ENCODE results near the gene RTN4RL2. TPM values are rescaled to one million over a fixed set of nuclear protein-coding genes. Genes with fewer than 3 reads are reported as not detected.

The RTN4RL2 gene
- total RNA-seq, 1 experiment from 2014 or later: 7.0 TPM

DNA sequence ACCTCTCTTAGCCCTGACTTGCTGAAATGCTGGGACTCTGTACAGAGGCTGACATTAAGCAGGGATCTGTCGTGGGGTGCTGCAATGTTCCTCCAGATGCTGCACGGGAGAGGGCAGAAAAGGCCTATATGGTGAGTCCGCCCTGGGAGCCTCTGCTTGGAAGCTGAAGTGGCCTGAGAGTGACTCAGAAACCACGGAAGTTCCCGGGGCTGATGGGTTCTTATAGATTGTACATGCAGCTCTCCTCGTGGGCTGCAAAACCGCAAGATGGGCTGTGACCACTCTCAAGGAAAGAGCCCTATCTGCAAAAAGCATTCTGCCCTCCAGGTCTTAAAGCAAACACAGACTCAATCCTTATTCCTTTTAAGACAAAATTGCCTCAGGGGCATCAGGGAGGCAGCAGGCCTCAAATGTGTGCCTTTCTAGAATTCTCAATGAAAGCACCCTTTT, 27.6 kb upstream of the RTN4RL2 start:
- peaks cover 45% of the 10 kb centered on the region for H3K27me3 Mint-ChIP-seq (ENCODE audit: low read depth)

More for the DNA sequence above, 27.6 kb upstream of the RTN4RL2 start:
- Histone ChIP-seq H3T11ph (ENCODE audit: low read length) (no peak overlapping the region), H4K20me1 (ENCODE audit: control insufficient read depth, insufficient read depth, insufficient read length) (no peaks in the 10 kb centered on the region), H3K4ac (ENCODE audit: low read depth, low read length) (no peak overlapping the region), H2AK5ac (ENCODE audit: insufficient read length, low read length) (no peak overlapping the region), H2BK12ac (ENCODE audit: insufficient read length, low read depth, low read length) (no peak overlapping the region), H2BK120ac (ENCODE audit: low read depth, low read length, poor library complexity, severe bottlenecking) (no peak overlapping the region), H2BK5ac (ENCODE audit: insufficient read length, low read length) (no peak overlapping the region), H3K79me2 (ENCODE audit: insufficient read depth, low read length) (no peaks in the 10 kb centered on the region), H3K23ac (ENCODE audit: insufficient read length, low read depth, low read length) (no peak overlapping the region), H3K56ac (ENCODE audit: insufficient read length, low read depth, low read length) (no peak overlapping the region), H3K9me3 (ENCODE audit: control insufficient read depth, low read depth, low read length) (no peaks in the 10 kb centered on the region), H3K27ac (ENCODE audit: insufficient read length, low read depth, low read length) (no peak overlapping the region), H3K4me1 (ENCODE audit: insufficient read depth, low read length) (no peaks in the 10 kb centered on the region), H3K9ac (ENCODE audit: extremely low read depth, insufficient read length, low read length) (no peak overlapping the region), H2AFZ (ENCODE audit: low read length) (no peak overlapping the region), H2BK20ac (ENCODE audit: low read depth, low read length, poor library complexity, severe bottlenecking) (no peak overlapping the region), H4K8ac (replicated peaks; ENCODE audit: insufficient read length, low read depth, low read length) (no peak overlapping the region), H3K18ac (ENCODE audit: insufficient read length, low read depth, low read length) (no peak overlapping the region), H4K91ac (ENCODE audit: insufficient read length, low read depth, low read length) (no peak overlapping the region), H3K79me1 (ENCODE audit: insufficient read depth, low read depth, low read length, poor library complexity, severe bottlenecking) (no peaks in the 10 kb centered on the region), H3K4me2 (ENCODE audit: insufficient read depth, insufficient read length, low read length) (no peak overlapping the region), H3K14ac (ENCODE audit: insufficient read depth, low read length) (no peak overlapping the region), H4K5ac (ENCODE audit: insufficient read length, low read depth, low read length) (no peak overlapping the region), H2BK15ac (ENCODE audit: low read depth, low read length) (no peak overlapping the region), H3K23me2 (ENCODE audit: insufficient read length, low read depth, low read length, poor library complexity, severe bottlenecking) (no peaks in the 10 kb centered on the region), H3K27me3 (ENCODE audit: insufficient read depth, low read length) (peaks cover 3% of the 10 kb centered on the region; the same call in 1 of the 2 replicates)
- Mint-ChIP-seq H3K27ac (no peak overlapping the region; a peak in 1 of 7 replicates), H3K36me3 (ENCODE audit: insufficient read depth in 1 of 3, low read depth in 3 of 3) (no peaks in the 10 kb centered on the region), H3K4me3 (no peak overlapping the region), H3K4me1 (peaks cover 4 to 6% of the 10 kb centered on the region in 2 experiments; a peak in 2 of 4 replicates), H3K9me3 (no peaks in the 10 kb centered on the region)
- TF ChIP-seq, protein P1, sequence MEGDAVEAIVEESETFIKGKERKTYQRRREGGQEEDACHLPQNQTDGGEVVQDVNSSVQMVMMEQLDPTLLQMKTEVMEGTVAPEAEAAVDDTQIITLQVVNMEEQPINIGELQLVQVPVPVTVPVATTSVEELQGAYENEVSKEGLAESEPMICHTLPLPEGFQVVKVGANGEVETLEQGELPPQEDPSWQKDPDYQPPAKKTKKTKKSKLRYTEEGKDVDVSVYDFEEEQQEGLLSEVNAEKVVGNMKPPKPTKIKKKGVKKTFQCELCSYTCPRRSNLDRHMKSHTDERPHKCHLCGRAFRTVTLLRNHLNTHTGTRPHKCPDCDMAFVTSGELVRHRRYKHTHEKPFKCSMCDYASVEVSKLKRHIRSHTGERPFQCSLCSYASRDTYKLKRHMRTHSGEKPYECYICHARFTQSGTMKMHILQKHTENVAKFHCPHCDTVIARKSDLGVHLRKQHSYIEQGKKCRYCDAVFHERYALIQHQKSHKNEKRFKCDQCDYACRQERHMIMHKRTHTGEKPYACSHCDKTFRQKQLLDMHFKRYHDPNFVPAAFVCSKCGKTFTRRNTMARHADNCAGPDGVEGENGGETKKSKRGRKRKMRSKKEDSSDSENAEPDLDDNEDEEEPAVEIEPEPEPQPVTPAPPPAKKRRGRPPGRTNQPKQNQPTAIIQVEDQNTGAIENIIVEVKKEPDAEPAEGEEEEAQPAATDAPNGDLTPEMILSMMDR (conservative IDR thresholded peaks at IDR 0.05): no peak
- DNase-seq: no peak
- WGBS (ENCODE audit: extremely low coverage, insufficient read length, low lambda C conversion rate): no CpG with 5 or more reads among the region's 7 CpGs
